Measurements from ENCODE around the gene GTF3C4.

GRCh38 chr9:132732326-132733259 is 62.3 kb downstream of the GTF3C4 start:
- TF ChIP-seq CTCF (IDR thresholded peaks at IDR 0.05): no peak
- TF ChIP-seq POLR2A (IDR thresholded peaks at IDR 0.05): no peak
- TF ChIP-seq POLR2AphosphoS5 (IDR thresholded peaks at IDR 0.05): no peak
